HepG2 (cell line): ENCODE results near the gene CDC27. TPM values are rescaled to one million over a fixed set of nuclear protein-coding genes. Genes with fewer than 3 reads are reported as not detected.
"Not testable (repeated sequence)": the region's sequence is repeated elsewhere in the genome, so short reads cannot be mapped to it uniquely, and the experiment has no call there.

ENCODE experiments used
- ATAC-seq: fragments of 200-7000 bp; cut with Tn5 transposase; 3 replicates; pipeline ENCODE4 v1.9.1; 2020; ENCODE audit warnings: mild to moderate bottlenecking, moderate library complexity
- BruUV-seq: library from RNA; stranded (reverse); fragments of 400-500 nt; replicated peaks from 2 replicates; lab custom pipeline; 2021; lab: Mats Ljungman, UMichigan
- CTCF ChIA-PET: fragments of 300-600 bp; formaldehyde crosslinking; extraction: SDS; loops from one replicate; lab custom pipeline; 2021; ENCODE audit warnings: low total read pairs, inconsistent platforms, low intra/inter-chr PET ratio; lab: Yijun Ruan, JAX
- POLR2A ChIA-PET: fragments of 350-600 bp; sonication (Branson Sonifier 250); formaldehyde crosslinking; loops from one replicate; lab custom pipeline; 2020; ENCODE audit warnings: antibody characterized with exemption, inconsistent platforms; lab: Yijun Ruan, JAX
- DNase-seq: peaks from one replicate; pipeline ENCODE4 v3.0.0-alpha.2; 2015; ENCODE audit warnings: low spot score
- FAIRE-seq: peaks from 3 replicates; lab custom pipeline; 2011; peaks lifted over from hg19 to GRCh38; lab: Jason Lieb, UNC
- H2AFZ ChIP-seq: one replicate; pipeline ENCODE4 v1.6.1; 2011; ENCODE audit warnings: low read length, inconsistent platforms
- H3K27ac ChIP-seq: fragments of 300-600 bp; 3 replicates; pipeline ENCODE4 v1.8.0; 2011; ENCODE audit warnings: mixed run types, mild to moderate bottlenecking, mixed read lengths, low read length, inconsistent platforms; ENCODE audit not compliant: insufficient read depth; ENCODE audit errors: extremely low read length
- H3K27me3 ChIP-seq, 2 experiments: fragments of 200-600 bp in 1 of 2; 2 replicates in 1 of 2; 3 replicates in 1 of 2; pipeline versions ENCODE4 v1.6.0 to v1.8.0; 2011; ENCODE audit warnings: low read length in 2 of 2, mild to moderate bottlenecking in 2 of 2, moderate library complexity in 2 of 2, inconsistent platforms in 1 of 2; ENCODE audit not compliant: insufficient read depth in 2 of 2, control insufficient read depth in 1 of 2
- H3K36me3 ChIP-seq, 2 experiments: fragments of 200-600 bp in 1 of 2; replicated peaks in 1 of 2; 2 replicates in 1 of 2; 3 replicates in 1 of 2; pipeline versions ENCODE4 v1.5.1 to v1.8.0; 2011; ENCODE audit warnings: low read length in 2 of 2, inconsistent platforms in 1 of 2; ENCODE audit not compliant: insufficient read depth in 2 of 2, control insufficient read depth in 1 of 2
- H3K4me1 ChIP-seq: 2 replicates; pipeline ENCODE4 v1.5.1; 2012; ENCODE audit warnings: low read length, inconsistent platforms; ENCODE audit not compliant: insufficient read depth
- H3K4me2 ChIP-seq: 2 replicates; pipeline ENCODE4 v1.6.0; 2011; ENCODE audit warnings: low read depth, low read length, inconsistent platforms
- H3K4me3 ChIP-seq, 3 experiments: fragments of 200-600 bp in 1 of 3; sonication (generic), shearing (Covaris generic) in 1 of 3; replicated peaks in 1 of 3; 2 replicates each; pipeline ENCODE4 v1.5.1; 2011 to 2016; ENCODE audit warnings: low read length in 3 of 3, inconsistent platforms in 2 of 3, low read depth in 2 of 3, mild to moderate bottlenecking in 2 of 3, control low read depth in 1 of 3, mixed read lengths in 1 of 3; ENCODE audit not compliant: insufficient read depth in 1 of 3
- H3K79me2 ChIP-seq: one replicate; pipeline ENCODE4 v1.6.1; 2011; ENCODE audit warnings: low read length, inconsistent platforms; ENCODE audit not compliant: insufficient read depth
- H3K9ac ChIP-seq: 2 replicates; pipeline ENCODE4 v1.6.0; 2011; ENCODE audit warnings: mild to moderate bottlenecking, low read depth, low read length, inconsistent platforms; ENCODE audit not compliant: insufficient read depth
- H3K9me3 ChIP-seq: 2 replicates; pipeline ENCODE4 v1.5.1; 2012; ENCODE audit warnings: mild to moderate bottlenecking, low read length
- H4K20me1 ChIP-seq: 2 replicates; pipeline ENCODE4 v1.6.0; 2011; ENCODE audit warnings: inconsistent platforms, mild to moderate bottlenecking, low read length, moderate library complexity; ENCODE audit not compliant: insufficient read depth
- AGO2 ChIP-seq: fragments of 200-400 bp; formaldehyde crosslinking; optimal IDR thresholded peaks from 2 replicates; pipeline ENCODE3; 2017; ENCODE audit warnings: mild to moderate bottlenecking, low read depth, low read length, moderate library complexity
- JUNB ChIP-seq: sonication (generic); formaldehyde crosslinking; IDR thresholded peaks from 2 replicates; pipeline ENCODE4 v1.8.0; 2022; ENCODE audit warnings: missing genetic modification reagents, mild to moderate bottlenecking, borderline replicate concordance
- RFXAP ChIP-seq: sonication (generic); formaldehyde crosslinking; IDR thresholded peaks from 2 replicates; pipeline ENCODE4 v1.4.0; 2020; ENCODE audit warnings: missing genetic modification reagents, borderline replicate concordance
- TAF15 ChIP-seq: fragments of 200-400 bp; formaldehyde crosslinking; IDR thresholded peaks from one replicate; pipeline ENCODE4 v1.6.1; 2018; ENCODE audit warnings: mild to moderate bottlenecking, low read depth, low read length; ENCODE audit not compliant: poor library complexity, severe bottlenecking
- ZBTB7A ChIP-seq: sonication (generic); formaldehyde crosslinking; IDR thresholded peaks from 2 replicates; pipeline ENCODE4 v1.8.0; 2022; ENCODE audit warnings: mild to moderate bottlenecking, missing genetic modification reagents
- WGBS: methylation state at CpG from one replicate; pipeline ENCODE4 v1.1.6; 2017; ENCODE audit warnings: low lambda C conversion rate; 5-methylcytosine and 5-hydroxymethylcytosine counted together
- in situ Hi-C: cut with HindIII; loops from 2 replicates; pipeline ENCODE4 v1.10.0; 2017; ENCODE audit warnings: low pct_unique_long_range_greater_than_20kb; ENCODE audit not compliant: extremely low pct_ligation_motif_present
- intact Hi-C: fragments of 100-400 bp; cut with micrococcal nuclease; formaldehyde crosslinking; loops from one replicate; pipeline ENCODE4 v1.10.0; 2022; ENCODE audit not compliant: unreplicated experiment
- polyA plus RNA-seq, 8 experiments: library from polyadenylated mRNA; depleted of rRNA in 3 of 8; stranded (reverse) in 7 of 8; unstranded in 1 of 8; fragments of >200 nt; fragmentation: Illumina TruSeq in 4 of 8; extraction: Trizol in 4 of 8; gene quantifications; 2 replicates each; pipeline versions ENCODE4 v1.2.1 to v1.2.3, GENCODE V29; 2011 to 2016; ENCODE audit warnings: low read depth in 4 of 8, missing spikeins in 1 of 8, mixed read lengths in 1 of 8; ENCODE audit not compliant: insufficient read depth in 1 of 8
- total RNA-seq, 5 experiments: library from RNA; depleted of rRNA; stranded (reverse); fragments of >200 nt; fragmentation: Illumina TruSeq; extraction: Trizol; gene quantifications; 2 replicates each; pipeline ENCODE4 v1.2.3, GENCODE V29; 2016; ENCODE audit warnings: low read depth in 1 of 5

CDC27 gene
- total and polyA plus RNA-seq, 2 of the 13 experiments (the other 11 are each of a cell fraction or from before 2014, with no cell fraction given): 80.7 to 102 TPM

DNA sequence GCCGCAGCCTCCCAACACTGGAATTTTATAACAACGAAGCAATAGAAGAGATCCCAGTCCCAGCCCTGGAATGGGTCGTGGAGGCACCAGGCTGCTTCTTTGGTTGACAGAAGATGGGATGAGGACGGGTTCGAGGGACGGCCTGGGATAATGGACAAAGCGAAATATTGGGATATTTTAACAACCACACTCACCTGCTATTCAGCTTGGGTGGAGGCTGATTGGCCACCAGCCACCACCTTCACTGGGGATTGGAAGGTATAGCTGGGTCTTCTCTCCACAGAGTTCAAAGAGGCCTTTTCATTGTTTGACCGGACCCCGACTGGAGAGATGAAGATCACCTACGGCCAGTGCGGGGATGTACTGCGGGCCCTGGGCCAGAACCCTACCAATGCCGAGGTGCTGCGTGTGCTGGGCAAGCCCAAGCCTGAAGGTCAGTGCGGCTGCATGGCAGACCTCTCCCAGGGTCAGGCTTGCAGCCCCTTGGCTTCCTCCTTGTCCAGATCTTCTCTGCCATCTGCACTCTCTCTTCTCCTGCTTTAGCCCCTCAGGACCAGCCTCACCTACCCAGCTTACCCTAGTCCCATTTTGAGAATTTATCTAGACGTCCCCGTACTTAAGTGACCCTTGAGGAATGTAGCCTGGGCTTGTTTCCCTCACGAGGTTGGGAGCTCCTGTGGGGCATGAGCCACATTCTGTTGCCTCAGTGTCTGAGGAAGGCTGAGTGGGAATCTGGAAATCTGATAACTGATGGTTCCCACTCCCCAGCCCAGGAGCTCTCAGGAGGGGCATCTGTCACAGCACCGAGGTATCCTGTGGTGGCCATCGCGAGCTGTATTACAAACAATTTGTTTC is 30.8 kb upstream of the CDC27 start:
- intact Hi-C loops: loop anchor here (10.0 kb wide), 1 partner anchor 395 kb away; no protein-coding TSS in a partner anchor

GRCh38 chr17:47218896-47219430 is 29.9 kb upstream of the CDC27 start:
- WGBS: 17% methylated on average over 6 of the region's 6 CpGs
- Histone ChIP-seq H4K20me1 (no peaks in the 10 kb centered on the region), H3K4me3 (no peak overlapping the region), H3K79me2 (no peaks in the 10 kb centered on the region), H3K27ac (no peak overlapping the region), H3K36me3 (no peaks in the 10 kb centered on the region), H2AFZ (no peak overlapping the region), H3K9me3 (peaks cover 1% of the 10 kb centered on the region; the same call in 1 of the 2 replicates), H3K4me1 (peaks cover 9% of the 10 kb centered on the region), H3K27me3 (peaks cover 7 to 32% of the 10 kb centered on the region in 2 experiments; a peak in 3 of 5 replicates), H3K9ac (no peak overlapping the region), H3K4me2 (peak overlapping the region; percentile 25; the same call in 1 of the 2 replicates)
- in situ Hi-C loops: no loop called here
- ChIA-PET POLR2A (interaction anchor here (1.5 kb wide), 1 partner anchor 18 kb away, joined by 4 read pairs; no protein-coding TSS in a partner anchor), CTCF (no interaction called here)
- TF ChIP-seq RFXAP: no peak
- 0 out of 2 replicates have a peak, but pooled peaks have one; percentile 25 for TF ChIP-seq ZBTB7A (CRISPR knock-in tag)
- no peak for DNase-seq
- FAIRE-seq: no peak
- intact Hi-C loops: no loop called here
- no TSS peak for BruUV-seq
- no peak; the same call in 1 of the 3 replicates for ATAC-seq

More for the DNA sequence above, 30.8 kb upstream of the CDC27 start:
- no peak for DNase-seq
- POLR2A ChIA-PET: interaction anchor here (1.5 kb wide), 1 partner anchor 19 kb away, joined by 4 read pairs; no protein-coding TSS in a partner anchor
- Histone ChIP-seq H3K9me3 (peaks cover 9% of the 10 kb centered on the region; the same call in 1 of the 2 replicates), H3K4me2 (no peak overlapping the region), H3K4me1 (peaks cover 12% of the 10 kb centered on the region), H3K36me3 (no peaks in the 10 kb centered on the region), H3K9ac (no peak overlapping the region), H2AFZ (no peak overlapping the region), H3K27ac (no peak overlapping the region), H4K20me1 (no peaks in the 10 kb centered on the region), H3K4me3 (no peak overlapping the region), H3K79me2 (no peaks in the 10 kb centered on the region), H3K27me3 (peaks cover 7 to 32% of the 10 kb centered on the region in 2 experiments; a peak in 3 of 5 replicates)
- BruUV-seq: no TSS peak
- in situ Hi-C loops: no loop called here
- ATAC-seq: no peak
- 56% methylated on average over 20 of the region's 21 CpGs for WGBS
- no peak for FAIRE-seq
- CTCF ChIA-PET: no interaction called here
- TF ChIP-seq TAF15 (no peak), AGO2 (no peak), JUNB (CRISPR knock-in tag) (no peak)

DNA sequence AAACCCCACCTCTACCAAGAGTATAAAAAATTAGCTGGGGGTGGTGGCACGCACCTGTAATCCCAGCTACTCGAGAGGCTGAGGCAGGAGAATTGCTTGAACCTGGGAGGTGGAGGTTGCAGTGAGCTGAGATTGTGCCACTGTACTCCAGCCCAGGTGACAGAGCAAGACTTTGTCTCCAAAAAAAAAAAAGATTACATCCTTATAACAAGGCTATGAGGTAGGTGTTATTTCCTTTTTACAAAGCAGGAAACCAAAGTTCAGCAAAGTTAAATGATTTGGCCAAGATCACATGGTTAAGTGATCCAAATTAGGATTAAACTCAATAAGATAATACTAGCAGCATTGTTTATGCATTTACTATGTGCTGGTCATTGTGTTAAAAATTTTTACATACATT is 28.2 kb upstream of the CDC27 start:
- FAIRE-seq, BruUV-seq, H3K36me3 ChIP-seq, H3K9ac ChIP-seq, ATAC-seq, H3K4me3 ChIP-seq, H3K79me2 ChIP-seq, POLR2A ChIA-PET, H3K9me3 ChIP-seq, H3K27ac ChIP-seq, H3K4me1 ChIP-seq, DNase-seq, H4K20me1 ChIP-seq, H3K4me2 ChIP-seq, intact Hi-C loops, H2AFZ ChIP-seq, CTCF ChIA-PET, in situ Hi-C loops: not testable (repeated sequence)
- peaks cover 4 to 28% of the 10 kb centered on the region in 2 experiments; a peak in 3 of 5 replicates for H3K27me3 ChIP-seq
- WGBS: 30% methylated on average over 2 of the region's 2 CpGs
